T-helper 1 cell treated with Interleukin-12 subunit alpha and Interleukin-12 subunit beta and Interleukin-4 antibody, amounts not matched to agents 30 ng/mL and 1 ng/mL, for 36 hours (primary cell): ENCODE results near the gene SYNC. TPM values are rescaled to one million over a fixed set of nuclear protein-coding genes. Genes with fewer than 3 reads are reported as not detected.
"Not testable (repeated sequence)": the region's sequence is repeated elsewhere in the genome, so short reads cannot be mapped to it uniquely, and the experiment has no call there.

Experiments used
- intact Hi-C: fragments of 100-400 bp; cut with micrococcal nuclease; formaldehyde crosslinking; loops from one replicate; pipeline ENCODE4 v1.15.1; 2024
- total RNA-seq: library from RNA; stranded (reverse); gene quantifications from 2 replicates; pipeline ENCODE4 v1.2.3, GENCODE V29; 2022

Gene SYNC
- total RNA-seq, 1 donor from 2014 or later: not detected

GRCh38 chr1:32724678-32725614, 22.4 kb upstream of the SYNC start:
- intact Hi-C loops: no loop called here

GRCh38 chr1:32719681-32720275, 17.2 kb upstream of the SYNC start:
- intact Hi-C loops: no loop called here

- intact Hi-C loops: no loop called here
Measured at GRCh38 chr1:32718527-32718926, 16.0 kb upstream of the SYNC start.

DNA sequence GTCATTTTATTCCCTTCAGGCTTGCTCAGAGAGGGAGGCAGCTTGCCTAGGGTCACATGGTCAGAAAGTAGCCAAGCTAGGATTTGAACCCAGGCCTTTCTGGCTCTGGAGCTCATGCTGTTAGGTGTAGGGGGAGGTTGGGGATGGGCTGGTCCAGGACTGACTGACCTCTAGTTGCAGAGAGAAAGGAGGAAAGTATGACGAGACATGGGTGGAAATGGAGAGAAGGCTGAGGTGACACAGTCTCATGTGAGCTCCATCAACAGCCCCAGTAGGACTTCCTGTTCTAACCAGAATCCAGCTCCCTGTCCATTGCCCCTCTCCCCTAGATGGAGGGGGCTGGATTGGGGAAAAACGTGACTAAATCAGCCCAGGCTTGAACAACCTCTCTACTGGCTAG, 15.5 kb upstream of the SYNC start:
- intact Hi-C loops: no loop called here

DNA sequence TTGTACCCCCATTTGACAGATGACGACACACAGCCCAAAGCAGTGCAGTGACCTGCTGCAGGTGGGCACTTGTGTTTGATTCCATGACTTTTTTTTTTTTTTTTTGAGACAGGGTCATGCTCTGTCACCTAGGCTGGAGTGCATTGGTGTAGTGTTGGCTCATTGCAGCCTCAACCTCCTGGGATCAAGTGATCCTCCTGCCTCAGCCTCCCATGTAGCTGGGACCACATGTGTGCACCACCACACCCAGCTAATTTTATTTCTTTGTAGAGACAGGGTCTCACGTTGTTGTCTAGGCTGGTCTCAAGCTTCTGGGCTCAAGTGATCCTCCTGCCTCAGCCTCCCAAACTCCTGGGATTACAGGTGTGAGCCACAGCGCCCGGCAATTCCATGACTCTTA, 14.9 kb upstream of the SYNC start:
- intact Hi-C loops: loop anchor here (2.0 kb wide), 1 partner anchor 35 kb away; no protein-coding TSS in a partner anchor

DNA sequence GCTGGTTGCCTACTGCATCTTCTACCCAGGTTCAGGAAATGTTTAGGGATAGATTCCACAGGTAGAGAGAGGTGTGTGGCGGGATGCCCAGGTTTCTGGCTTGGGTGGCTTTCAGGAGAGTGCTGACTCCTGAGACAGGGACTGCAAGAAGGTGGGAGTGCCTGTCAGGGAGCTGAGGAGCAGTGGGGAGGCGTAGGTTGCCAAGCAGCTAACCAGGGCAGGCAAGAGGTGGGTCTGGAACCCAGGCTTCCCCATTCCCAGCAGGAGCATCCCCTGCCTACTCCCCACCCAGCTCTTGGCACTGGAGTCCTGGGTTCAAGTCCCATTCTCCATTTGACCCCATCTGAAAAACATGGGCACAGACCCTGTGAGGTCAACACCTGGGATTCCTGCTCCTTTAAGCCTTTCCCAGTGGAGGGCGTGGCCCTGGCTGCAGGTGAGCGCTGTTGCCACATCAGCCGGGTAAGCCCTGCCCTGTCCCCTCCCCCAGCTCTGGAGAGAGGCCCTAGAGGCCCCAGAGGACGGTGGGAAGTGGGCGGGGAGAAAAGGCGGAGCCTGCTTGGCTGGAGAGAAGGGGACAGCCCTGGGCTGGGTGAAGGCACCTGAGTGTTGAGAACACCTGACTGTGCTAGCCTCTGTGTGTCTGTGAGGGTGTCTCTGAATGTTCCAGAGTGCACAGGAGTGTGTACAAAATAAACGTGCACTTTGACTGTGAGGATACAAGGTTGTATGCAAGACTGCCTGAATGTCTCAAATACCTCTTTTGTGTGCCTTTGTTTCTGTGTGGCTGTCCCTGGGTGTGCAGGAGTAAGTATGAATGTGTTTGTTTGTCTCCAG, 14.0 kb upstream of the SYNC start:
- intact Hi-C loops: loop anchor here (2.0 kb wide), 1 partner anchor 36 kb away; no protein-coding TSS in a partner anchor

- intact Hi-C loops: loop anchor here (2.0 kb wide), 1 partner anchor 37 kb away; no protein-coding TSS in a partner anchor
Measured at GRCh38 chr1:32715901-32716311, 13.3 kb upstream of the SYNC start.

DNA sequence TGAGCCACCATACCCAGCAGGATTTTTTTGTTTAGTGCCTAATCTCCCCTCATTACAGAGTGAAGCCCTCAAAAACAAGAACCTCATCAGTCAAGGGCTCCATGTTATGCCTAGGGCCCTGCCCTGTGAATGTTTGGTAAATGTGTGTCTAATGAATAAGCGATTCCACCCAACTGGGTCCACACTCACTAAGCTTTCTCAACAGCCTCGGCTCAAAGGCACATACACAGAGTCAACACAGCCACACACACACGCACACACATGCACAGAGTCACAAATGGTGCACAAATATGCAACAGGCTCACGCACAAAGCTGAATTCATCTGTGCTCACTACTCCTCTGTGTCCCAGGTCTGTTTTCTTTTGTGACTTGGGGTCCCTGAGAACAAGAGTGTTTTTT, 11.7 kb upstream of the SYNC start:
- intact Hi-C loops: no loop called here

GRCh38 chr1:32713081-32713480, 10.5 kb upstream of the SYNC start:
- intact Hi-C loops: no loop called here

DNA sequence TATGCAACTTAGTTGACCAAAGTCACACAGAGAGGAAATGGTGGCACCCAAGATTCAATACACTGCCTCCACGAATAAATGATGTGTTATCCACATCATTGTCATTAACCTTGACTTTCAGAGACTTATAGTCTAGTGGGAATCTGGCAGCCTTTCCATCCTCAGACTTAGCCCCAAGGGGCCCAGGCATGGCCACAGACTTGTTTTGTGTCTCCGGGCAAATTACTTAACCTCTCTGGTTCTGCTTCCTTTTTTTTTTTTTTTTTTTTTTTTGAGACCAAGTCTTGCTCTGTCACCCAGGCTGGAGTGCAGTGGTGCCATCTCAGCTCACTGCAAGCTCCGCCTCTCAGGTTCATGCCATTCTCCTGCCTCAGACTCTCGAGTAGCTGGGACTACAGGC, 8.7 kb upstream of the SYNC start:
- intact Hi-C loops: not testable (repeated sequence)

- intact Hi-C loops: no loop called here
Measured at GRCh38 chr1:32709476-32709875, 6.9 kb upstream of the SYNC start.

GRCh38 chr1:32709075-32709474, 6.5 kb upstream of the SYNC start:
- intact Hi-C loops: no loop called here

DNA sequence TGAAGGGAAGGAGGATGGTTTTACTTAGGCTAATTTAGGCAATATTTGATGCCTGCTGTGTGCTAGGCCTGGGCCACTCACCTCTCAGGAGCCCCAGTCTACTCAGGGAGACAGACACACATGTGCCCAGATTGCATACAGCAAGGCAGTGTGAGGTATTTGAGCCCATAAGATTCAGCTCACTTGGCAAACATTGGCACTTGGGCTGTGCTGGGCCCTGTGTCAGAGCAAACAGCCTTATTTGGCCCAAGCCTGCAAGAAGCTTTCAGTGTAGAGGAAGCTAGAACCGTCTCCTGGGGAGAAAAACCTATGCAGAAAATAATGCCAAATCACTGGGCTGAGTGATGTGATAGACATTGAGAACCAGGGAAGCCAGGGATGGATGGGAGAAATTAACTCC, 3.9 kb upstream of the SYNC start:
- intact Hi-C loops: no loop called here

DNA sequence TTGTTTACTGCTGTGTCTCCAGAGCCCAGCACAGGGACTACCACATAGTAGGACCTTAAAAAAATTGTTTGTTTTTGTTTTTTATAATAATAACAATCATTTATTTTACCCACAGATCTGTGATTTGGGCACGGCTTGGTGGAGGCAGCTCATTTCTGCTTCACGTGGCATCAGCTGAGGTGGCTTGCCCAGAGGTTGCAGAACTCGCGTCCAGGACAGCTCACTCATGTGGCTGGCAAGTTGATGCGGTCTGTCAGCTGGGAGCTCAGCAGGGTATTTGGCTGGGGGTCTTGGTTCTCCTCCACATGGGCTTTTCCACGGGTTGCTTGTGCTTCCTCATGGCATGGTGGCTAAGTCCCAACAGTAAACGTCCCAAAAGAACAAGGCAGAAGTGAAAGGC, 2.9 kb upstream of the SYNC start:
- intact Hi-C loops: no loop called here

DNA sequence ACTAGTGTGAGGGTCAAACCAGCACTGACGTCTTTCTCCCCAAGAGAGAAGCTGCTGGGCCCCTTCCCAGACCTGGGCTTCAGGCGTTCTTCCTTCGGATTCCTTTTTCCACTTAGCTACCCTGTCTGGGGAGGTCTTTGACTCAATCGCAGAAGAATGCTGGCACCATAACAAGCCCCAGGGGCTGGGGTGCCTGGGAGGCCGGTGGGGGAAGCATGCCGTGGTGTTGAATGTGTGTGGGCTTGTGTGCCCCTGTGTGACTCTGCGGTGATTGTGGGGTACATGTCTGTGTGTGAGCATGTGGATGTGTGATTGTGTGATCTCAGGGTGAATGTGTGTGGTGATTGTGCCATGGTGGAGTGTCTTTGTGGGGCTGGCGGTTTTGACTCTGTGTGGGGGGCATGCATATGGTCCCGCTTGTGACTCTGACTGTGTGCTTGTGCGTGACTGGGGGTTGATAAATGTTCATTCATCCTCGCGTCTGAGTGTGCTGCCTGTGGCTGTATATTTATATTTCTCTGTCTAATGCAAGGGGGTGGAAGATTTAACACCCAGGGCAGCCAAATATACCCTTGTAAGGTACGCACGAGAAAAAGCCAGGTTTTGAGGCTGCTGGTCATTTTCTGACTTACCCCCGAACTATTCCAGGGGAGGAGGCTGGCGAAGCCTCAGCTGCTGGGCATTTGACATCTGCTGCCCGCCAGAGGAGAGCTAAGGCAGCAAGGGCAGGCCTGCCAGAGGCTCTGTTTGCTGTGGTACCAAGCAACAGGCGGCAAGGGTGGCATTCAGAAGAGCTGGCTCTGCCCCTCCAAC, 1.1 kb upstream of the SYNC start:
- intact Hi-C loops: no loop called here

GRCh38 chr1:32701951-32702598, 495 bp downstream of the SYNC start:
- intact Hi-C loops: no loop called here

DNA sequence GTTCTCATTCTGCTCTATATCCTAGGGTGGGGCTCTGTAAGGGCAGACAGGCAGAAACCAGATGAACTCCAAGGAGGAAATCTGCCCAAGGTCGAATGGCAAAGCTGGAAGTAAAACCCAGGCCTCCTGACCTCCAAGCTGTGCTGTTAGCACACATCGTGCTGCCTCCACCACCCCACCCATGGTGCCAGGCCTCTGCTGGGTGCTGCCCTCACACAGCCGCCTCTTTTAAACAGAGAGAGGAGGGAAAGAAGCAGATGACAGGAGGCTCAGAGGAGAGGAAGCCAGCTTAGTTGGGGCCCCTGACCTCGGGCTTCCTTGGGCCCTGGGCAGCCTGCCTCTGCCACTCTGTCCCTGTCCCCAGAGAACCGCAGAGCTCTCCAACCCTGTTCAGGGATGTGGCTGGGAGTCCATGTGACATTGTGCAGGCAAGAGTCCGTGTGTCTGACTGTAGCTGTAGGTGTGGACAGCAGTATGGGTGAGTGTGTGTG, 1.1 kb downstream of the SYNC start:
- intact Hi-C loops: no loop called here

DNA sequence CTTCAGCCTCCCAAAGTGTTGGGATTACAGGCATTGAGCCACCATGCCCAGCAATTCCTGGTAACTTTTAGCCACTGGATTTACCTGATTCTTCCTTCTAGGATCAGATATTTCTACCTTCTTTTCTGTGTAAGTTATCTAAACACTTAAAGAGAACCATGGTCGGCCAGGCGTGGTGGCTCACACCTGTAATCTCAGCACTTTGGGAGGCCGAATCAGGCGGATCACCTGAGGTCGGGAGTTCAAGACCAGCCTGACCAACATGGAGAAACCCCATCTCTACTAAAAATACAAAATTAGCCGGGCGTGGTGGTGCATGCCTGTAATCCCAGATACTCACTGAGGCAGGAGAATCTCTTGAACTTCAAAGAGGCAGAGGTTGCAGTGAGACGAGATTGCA, 5.6 kb downstream of the SYNC start:
- intact Hi-C loops: not testable (repeated sequence)

GRCh38 chr1:32696041-32696440, 6.5 kb downstream of the SYNC start:
- intact Hi-C loops: no loop called here
